K562 (cell line): ENCODE data around the gene CTF1. TPM values are rescaled to one million over a fixed set of nuclear protein-coding genes. Genes with fewer than 3 reads are reported as not detected.

Source experiments
- CLOCK ChIP-seq: fragments of 250-450 bp; sonication (Bioruptor Pico); IDR thresholded peaks from 2 replicates; pipeline ENCODE4 v1.4.0; 2020; ENCODE audit warnings: mild to moderate bottlenecking, moderate library complexity, borderline replicate concordance
- DLX4 ChIP-seq: fragments of 250-450 bp; sonication (Bioruptor Pico); IDR thresholded peaks from 2 replicates; pipeline ENCODE4 v1.6.1; 2021; ENCODE audit warnings: mild to moderate bottlenecking
- ESRRB ChIP-seq: fragments of 250-450 bp; sonication (Bioruptor Pico); IDR thresholded peaks from 2 replicates; pipeline ENCODE4 v1.5.0; 2020; ENCODE audit warnings: mild to moderate bottlenecking, moderate library complexity, borderline replicate concordance
- FOXA3 ChIP-seq, 2 experiments: fragments of 450-650 bp in 1 of 2; sonication (generic) in 1 of 2; formaldehyde crosslinking; IDR thresholded peaks in 1 of 2; conservative IDR thresholded peaks in 1 of 2; 2 replicates each; pipeline versions ENCODE4 v1.4.0 to v1.8.0; 2020 to 2022; ENCODE audit warnings: mild to moderate bottlenecking in 2 of 2, missing genetic modification reagents in 1 of 2
- FOXO4 ChIP-seq: fragments of 450-650 bp; formaldehyde crosslinking; IDR thresholded peaks from 2 replicates; pipeline ENCODE4 v1.4.0; 2020; ENCODE audit warnings: mild to moderate bottlenecking, moderate library complexity
- GTF2A2 ChIP-seq: IDR thresholded peaks from 2 replicates; pipeline ENCODE4 v1.6.1; 2016; ENCODE audit warnings: mild to moderate bottlenecking, missing genetic modification characterization, missing compliant biosample characterization
- HDGF ChIP-seq: fragments of 450-650 bp; IDR thresholded peaks from 2 replicates; pipeline ENCODE4 v1.6.1; 2016
- HIVEP1 ChIP-seq: fragments of 250-450 bp; sonication (Bioruptor Pico); IDR thresholded peaks from 2 replicates; pipeline ENCODE4 v1.4.0; 2020; ENCODE audit warnings: mild to moderate bottlenecking
- JUN ChIP-seq, 2 experiments: sonication (generic) in 1 of 2; formaldehyde crosslinking in 1 of 2; IDR thresholded peaks; 2 replicates each; pipeline versions ENCODE4 v1.6.1 to v1.8.0; 2012 to 2022; ENCODE audit warnings: borderline replicate concordance in 2 of 2, mild to moderate bottlenecking in 2 of 2, improper control_type of control experiment in 1 of 2, low read depth in 1 of 2, low read length in 1 of 2, missing genetic modification reagents in 1 of 2
- KAT8 ChIP-seq: fragments of 450-650 bp; IDR thresholded peaks from 2 replicates; pipeline ENCODE4 v1.6.1; 2016; ENCODE audit warnings: low read depth, mild to moderate bottlenecking
- KDM1A ChIP-seq, 2 experiments: fragments of 450-650 bp; IDR thresholded peaks; 2 replicates each; pipeline ENCODE4 v1.6.1; 2016; ENCODE audit warnings: mild to moderate bottlenecking in 2 of 2
- MECOM ChIP-seq: fragments of 250-450 bp; sonication (Bioruptor Pico); IDR thresholded peaks from 2 replicates; pipeline ENCODE4 v1.8.0; 2022; ENCODE audit warnings: inconsistent platforms
- MEF2D ChIP-seq: conservative IDR thresholded peaks from 2 replicates; pipeline ENCODE4 v1.6.1; 2016; ENCODE audit warnings: low read depth, missing genetic modification characterization, missing compliant biosample characterization
- NFXL1 ChIP-seq: fragments of 450-650 bp; formaldehyde crosslinking; IDR thresholded peaks from 2 replicates; pipeline ENCODE4 v1.4.0; 2021; ENCODE audit warnings: mild to moderate bottlenecking
- PPARD ChIP-seq: fragments of 250-450 bp; sonication (Bioruptor Pico); IDR thresholded peaks from 2 replicates; pipeline ENCODE4 v1.8.0; 2022; ENCODE audit warnings: inconsistent platforms, mild to moderate bottlenecking, moderate library complexity
- RBM22 ChIP-seq: fragments of 200-400 bp; formaldehyde crosslinking; IDR thresholded peaks from 2 replicates; pipeline ENCODE4 v1.6.1; 2018; ENCODE audit warnings: low read length, low read depth; ENCODE audit not compliant: poor library complexity, severe bottlenecking
- RNF2 ChIP-seq: sonication (generic); IDR thresholded peaks from 2 replicates; pipeline ENCODE4 v1.6.1; 2016
- TFE3 ChIP-seq: fragments of 450-650 bp; formaldehyde crosslinking; IDR thresholded peaks from 2 replicates; pipeline ENCODE4 v1.4.0; 2020; ENCODE audit warnings: mild to moderate bottlenecking, mixed read lengths
- ZNF398 ChIP-seq: fragments of 250-450 bp; sonication (Bioruptor Pico); IDR thresholded peaks from 2 replicates; pipeline ENCODE4 v1.8.0; 2021; ENCODE audit warnings: moderate library complexity, mild to moderate bottlenecking, inconsistent platforms
- ZNF408 ChIP-seq: fragments of 250-450 bp; sonication (Bioruptor Pico); IDR thresholded peaks from 2 replicates; pipeline ENCODE4 v1.4.0; 2020; ENCODE audit warnings: low read depth, mild to moderate bottlenecking, moderate library complexity
- polyA plus RNA-seq, 8 experiments: library from polyadenylated mRNA; depleted of rRNA in 4 of 8; stranded (reverse) in 5 of 8; unstranded in 3 of 8; fragments of >200 nt; fragmentation: Nextera tagmentation in 2 of 8; fragmentation: Illumina TruSeq in 1 of 8; extraction: Ambion mirVana in 2 of 8; extraction: Trizol in 1 of 8; gene quantifications; 2 replicates each; pipeline versions ENCODE4 v1.2.1 to v1.2.3, GENCODE V29; 2011 to 2014; ENCODE audit warnings: inconsistent platforms in 1 of 8, missing spikeins in 1 of 8
- total RNA-seq, 7 experiments: library from RNA; depleted of rRNA in 6 of 7; stranded (reverse); fragments of >200 nt in 6 of 7; fragmentation: Illumina TruSeq in 2 of 7; extraction: Trizol in 2 of 7; gene quantifications; 2 replicates each; pipeline versions ENCODE4 v1.2.1 to v1.2.3, GENCODE V29; 2011 to 2021; ENCODE audit warnings: low replicate concordance in 1 of 7

CTF1 gene
- total and polyA plus RNA-seq, 9 of the 15 experiments (the other 6 are each of a cell fraction or from before 2014, with no cell fraction given) = 0.24 to 2.5 (median 0.44) TPM

- no peak for TF ChIP-seq CLOCK (CRISPR knock-in tag)
- TF ChIP-seq JUN (IDR thresholded peaks at IDR 0.05; ENCODE audit: borderline replicate concordance, low read depth, low read length) = peak; percentile 45; the same call in 1 of the 2 replicates
- 0 out of 2 replicates have a peak, but pooled peaks have one; percentile 17 for TF ChIP-seq JUN (CRISPR knock-in tag; IDR thresholded peaks at IDR 0.05; ENCODE audit: borderline replicate concordance)
- TF ChIP-seq HIVEP1 (CRISPR knock-in tag) = no peak
- peak; percentile 65; the same call in 1 of the 2 replicates for TF ChIP-seq MEF2D
- no peak for TF ChIP-seq ESRRB (CRISPR knock-in tag)
- TF ChIP-seq FOXO4 (CRISPR knock-in tag) = no peak
- no peak for TF ChIP-seq TFE3
- peak; percentile 77; the same call in 1 of the 2 replicates for TF ChIP-seq HDGF
- no peak for TF ChIP-seq ZNF408 (CRISPR knock-in tag)
- TF ChIP-seq ZNF398 = no peak
- no peak for TF ChIP-seq RBM22
- TF ChIP-seq NFXL1 = no peak
- TF ChIP-seq GTF2A2 (tag) = no peak
- no peak for TF ChIP-seq MECOM
- TF ChIP-seq DLX4 (CRISPR knock-in tag) = no peak
- TF ChIP-seq KAT8 = no peak
- no peak for TF ChIP-seq PPARD (CRISPR knock-in tag)
- no peak for TF ChIP-seq KDM1A (IDR thresholded peaks at IDR 0.05)
- 0 out of 4 replicates have a peak, but pooled peaks of 1 of the 2 experiments have one; percentile 16 for TF ChIP-seq FOXA3 (CRISPR knock-in tag; conservative IDR thresholded peaks at IDR 0.05 in 1 of 2, IDR thresholded peaks at IDR 0.05 in 1 of 2)
- peak; percentile 74; the same call in 1 of the 2 replicates for TF ChIP-seq RNF2
These were observed 26.6 kb downstream of the CTF1 start (continued) for GRCh38 chr16:30922960-30923535.
